RPMI8226 (cell line): ENCODE results near the gene ATXN2.

ENCODE experiments used
- DNase-seq: peaks from one replicate; pipeline ENCODE4 v3.0.0-alpha.2; 2015

Gene ATXN2

GRCh38 chr12:111435661-111436201 lies 163.4 kb downstream of the ATXN2 start:
- DNase-seq: no peak

DNA sequence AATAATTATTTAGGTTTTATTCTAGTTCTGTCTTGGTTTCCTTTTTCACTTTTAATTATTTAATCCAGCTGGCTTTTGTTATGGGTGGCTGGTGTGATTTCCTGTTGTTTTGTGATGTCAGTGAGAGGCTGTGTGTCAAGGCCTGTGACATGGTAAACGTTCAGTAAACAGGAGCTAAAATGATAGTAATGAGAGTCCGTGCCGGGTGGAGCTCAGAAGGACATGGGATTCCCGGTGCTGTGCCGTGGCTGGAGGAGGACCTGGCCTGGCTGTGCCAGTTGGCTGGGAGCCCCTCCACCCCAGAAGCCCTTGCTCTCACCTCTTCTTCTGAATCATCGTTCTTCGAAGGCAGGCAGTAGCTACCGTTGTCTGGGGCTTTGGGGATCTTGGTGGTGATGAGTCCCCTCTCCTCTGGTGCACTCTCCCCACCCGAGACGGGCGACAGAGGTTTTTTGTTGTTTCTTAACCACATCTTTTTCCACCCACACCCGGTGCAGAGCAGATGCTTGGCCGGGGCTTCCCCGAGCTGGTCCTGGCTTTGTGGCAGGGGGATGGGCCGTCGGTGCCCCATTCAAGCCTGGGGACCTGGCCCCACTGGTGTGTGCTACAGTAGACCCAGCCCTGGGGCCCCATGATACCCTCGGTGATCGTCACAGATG lies 164.3 kb downstream of the ATXN2 start:
- DNase-seq: no peak

- DNase-seq: no peak
Observed at GRCh38 chr12:111434049-111434448, 165.1 kb downstream of the ATXN2 start.

- DNase-seq: no peak
Observed at GRCh38 chr12:111431772-111432171, 167.3 kb downstream of the ATXN2 start.

DNA sequence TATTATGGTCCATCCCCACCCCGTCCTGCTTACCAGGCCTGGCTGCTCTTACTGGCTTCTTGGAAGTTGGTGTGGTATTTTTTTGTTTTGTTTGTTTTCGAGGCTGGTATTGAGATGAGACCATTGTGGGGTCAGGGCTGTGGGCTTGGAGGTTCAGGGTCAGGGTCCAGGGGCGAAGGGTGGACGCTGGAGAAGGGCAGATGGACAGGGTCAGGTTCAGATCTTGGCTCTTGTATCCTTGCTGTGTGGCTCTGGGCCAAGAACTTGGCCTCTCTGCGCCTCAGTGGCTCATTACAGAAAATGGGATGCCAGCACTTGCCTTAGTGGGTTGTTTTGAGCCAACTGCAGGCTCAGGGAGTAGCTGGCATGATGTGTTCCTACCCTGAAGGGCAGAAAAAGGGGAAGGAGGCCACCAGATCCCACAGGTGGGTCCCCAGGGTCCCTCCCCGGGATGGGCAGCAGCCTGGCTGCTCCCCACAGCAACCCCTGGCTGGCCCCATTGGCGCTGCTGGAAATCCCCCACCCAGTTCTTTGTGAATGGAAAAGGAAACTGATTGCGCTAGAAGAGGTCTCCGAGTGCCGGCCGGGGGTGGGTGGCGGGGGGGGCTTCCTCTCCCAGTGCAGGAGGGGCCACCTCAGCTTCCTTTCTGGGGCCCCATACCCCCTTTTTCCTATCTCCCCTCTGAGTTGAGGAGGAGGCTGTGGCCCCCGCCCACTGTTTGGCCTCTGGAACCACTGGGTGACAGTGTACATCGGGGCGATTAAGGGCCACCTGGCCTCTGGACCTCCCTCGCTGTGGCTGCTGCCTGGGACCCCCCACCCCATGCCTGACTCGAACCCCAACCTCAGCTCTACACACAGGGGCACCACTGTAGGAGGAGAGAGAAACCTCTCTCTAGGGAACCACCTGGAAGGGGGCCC lies 168.4 kb downstream of the ATXN2 start:
- DNase-seq: no peak

DNA sequence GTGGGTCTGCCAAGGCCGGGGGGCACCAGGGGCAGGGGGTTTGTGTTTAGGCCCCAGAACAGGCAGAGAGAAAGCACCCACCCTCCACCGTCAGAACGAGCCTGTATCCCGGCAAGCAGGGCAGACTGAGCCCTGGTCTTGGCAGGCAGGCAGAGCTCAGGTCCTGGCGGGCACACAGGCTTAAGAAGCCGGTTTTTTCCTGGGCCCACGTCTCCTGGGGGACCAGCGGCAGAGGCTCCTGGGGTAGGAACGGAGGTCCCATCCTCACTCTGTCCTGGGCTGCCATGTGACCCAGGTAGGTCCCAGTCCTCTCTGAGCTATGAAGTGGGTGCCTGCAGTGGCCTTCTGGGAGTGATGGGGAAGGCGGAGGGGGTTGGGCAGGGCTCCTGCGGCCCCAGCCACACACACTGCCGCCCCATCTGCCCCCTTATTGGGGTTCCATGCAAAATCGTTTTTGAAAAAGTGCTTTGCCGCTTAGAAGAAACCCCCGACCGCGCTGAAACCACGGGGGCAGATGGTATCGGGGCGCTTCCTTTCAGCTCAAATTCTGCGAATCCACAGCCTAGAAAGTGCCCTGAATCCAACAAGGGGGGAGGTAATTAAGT lies 169.2 kb downstream of the ATXN2 start:
- DNase-seq: no peak

GRCh38 chr12:111428728-111429175 lies 170.4 kb downstream of the ATXN2 start:
- no peak for DNase-seq

DNA sequence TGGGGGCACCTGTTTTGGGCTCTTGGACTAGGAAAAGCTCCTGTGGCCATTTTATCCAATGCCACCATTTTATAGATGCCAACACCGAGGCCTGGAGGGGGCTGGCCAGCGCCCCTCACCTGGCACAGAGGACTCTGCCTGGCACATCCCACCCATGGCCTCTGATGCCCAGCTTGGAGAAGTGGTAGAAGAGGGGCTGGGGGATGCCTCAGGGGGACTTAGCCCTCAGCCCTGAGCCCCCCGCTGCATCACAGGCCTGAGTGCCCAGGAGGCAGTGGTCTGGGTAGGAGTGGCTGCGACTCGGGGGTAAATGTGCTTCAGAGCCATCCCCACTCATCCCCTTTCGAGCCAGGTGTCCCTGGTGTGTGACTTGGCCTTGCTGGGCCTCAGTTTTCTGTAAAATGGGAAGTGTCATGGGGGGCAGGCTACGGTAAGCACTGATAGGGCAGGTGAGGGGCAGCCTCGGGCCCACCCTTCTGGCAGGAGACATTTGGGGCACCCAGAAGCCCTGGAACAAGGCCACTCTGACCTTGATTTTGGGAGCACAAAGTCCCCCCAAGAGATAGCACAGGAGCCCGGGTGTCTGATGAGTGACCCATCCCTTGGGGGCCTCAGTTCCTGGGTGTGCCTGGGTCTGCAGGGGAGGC lies 170.9 kb downstream of the ATXN2 start:
- DNase-seq: no peak

DNA sequence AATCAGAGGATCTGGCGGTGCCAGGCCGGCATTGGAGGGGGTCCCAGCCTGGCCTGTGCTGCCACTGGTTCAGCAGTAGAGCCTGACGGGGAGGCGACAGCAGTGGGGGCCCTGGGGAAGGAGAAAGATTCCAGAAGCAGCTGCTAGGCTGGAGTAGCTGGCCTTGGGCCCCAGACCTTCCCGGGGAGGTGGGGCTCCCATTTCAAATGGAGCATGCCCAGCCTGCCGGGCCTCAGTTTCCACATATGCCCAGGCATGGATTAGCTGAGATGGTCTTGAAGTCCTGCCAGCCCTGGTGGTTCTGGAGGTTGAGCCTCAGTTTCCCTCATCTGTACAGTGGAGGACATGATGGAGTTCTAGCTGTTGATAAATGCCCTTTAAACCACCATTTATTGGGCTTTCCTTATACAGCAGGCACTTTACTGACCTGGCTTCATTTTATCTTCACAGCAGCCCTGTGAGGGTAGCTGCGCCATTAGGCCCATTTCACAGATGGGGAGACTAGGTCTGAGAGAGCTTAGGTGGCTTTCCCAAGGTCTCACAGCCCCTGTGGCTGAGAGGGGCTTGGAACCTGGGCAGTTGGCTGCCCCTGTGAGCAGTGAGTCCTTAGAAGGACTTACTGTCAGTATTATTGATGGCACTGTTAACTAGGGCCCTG lies 171.6 kb downstream of the ATXN2 start:
- no peak for DNase-seq

- no peak for DNase-seq
Observed at GRCh38 chr12:111426344-111427185, 172.6 kb downstream of the ATXN2 start.

GRCh38 chr12:111425655-111426054 lies 173.5 kb downstream of the ATXN2 start:
- DNase-seq: no peak

- DNase-seq: no peak
Observed at GRCh38 chr12:111424793-111425251, 174.3 kb downstream of the ATXN2 start.

DNA sequence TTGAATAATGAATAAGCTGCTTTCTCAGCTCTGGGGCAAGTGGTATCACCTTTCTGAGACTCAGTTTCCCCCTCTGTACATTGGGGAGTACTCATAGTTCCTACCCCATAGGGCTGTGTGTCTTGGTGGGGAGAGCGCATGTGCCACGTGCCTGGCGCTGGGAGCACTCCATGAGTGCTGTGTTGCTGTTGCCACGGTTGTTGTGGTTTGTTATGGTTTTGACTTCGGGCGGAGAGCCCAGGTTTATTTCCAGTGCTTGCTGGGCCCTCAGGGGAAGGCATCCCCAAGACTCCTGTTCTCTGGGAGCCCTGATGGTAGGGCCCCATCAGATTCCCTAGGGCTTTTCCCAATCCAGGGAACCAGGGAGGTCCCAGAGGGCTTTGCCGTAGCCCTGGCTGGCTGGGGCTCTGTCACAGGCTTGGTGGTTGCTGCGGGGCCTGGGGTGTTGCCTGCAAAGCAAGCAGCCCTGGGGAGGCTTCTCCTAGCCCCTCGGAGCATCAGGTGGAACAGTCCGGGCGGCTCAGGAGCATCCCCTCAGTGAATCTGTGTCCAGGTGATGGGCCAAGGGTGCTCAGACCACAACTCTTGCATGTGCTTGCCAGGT lies 174.8 kb downstream of the ATXN2 start:
- DNase-seq: no peak

DNA sequence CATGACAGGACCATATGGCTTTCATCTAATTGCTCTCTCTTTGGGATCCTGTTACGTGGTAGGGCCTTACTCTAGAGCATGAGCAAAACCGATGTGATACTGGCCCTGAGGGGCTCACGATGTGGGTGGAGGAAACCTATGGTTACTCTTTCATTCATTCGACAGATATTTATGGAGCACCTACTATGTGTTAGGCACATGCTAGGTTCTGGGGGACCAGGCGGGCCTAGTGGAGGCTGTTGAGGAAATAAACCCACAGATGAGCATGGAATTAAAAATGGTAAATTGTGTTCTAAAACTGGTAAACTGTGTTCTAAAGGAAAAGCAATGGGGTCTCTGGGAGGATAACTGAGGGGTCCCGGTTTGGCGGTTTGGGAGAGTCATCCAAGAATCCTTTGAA lies 178.6 kb downstream of the ATXN2 start:
- no peak for DNase-seq

- DNase-seq: no peak
Observed at GRCh38 chr12:111419784-111420183, 179.3 kb downstream of the ATXN2 start.

GRCh38 chr12:111418594-111418880 lies 180.6 kb downstream of the ATXN2 start:
- DNase-seq: no peak

- DNase-seq: no peak
Observed at GRCh38 chr12:111417784-111418593, 181.1 kb downstream of the ATXN2 start.

- no peak for DNase-seq
Observed at GRCh38 chr12:111417290-111417689, 181.8 kb downstream of the ATXN2 start.

GRCh38 chr12:111414711-111415252 lies 184.3 kb downstream of the ATXN2 start:
- no peak for DNase-seq
